Activated CD8-positive, alpha-beta memory T cell treated with anti-CD3 and anti-CD28 coated beads, Interleukin-2, amount 50 U/mL, for 24 hours (primary cell): Measurements from ENCODE around the gene FBXO42.
"Not testable (repeated sequence)": the region's sequence is repeated elsewhere in the genome, so short reads cannot be mapped to it uniquely, and the experiment has no call there.

Experiments
- DNase-seq: peaks from one replicate; pipeline ENCODE4 v3.0.0-alpha.2; 2020; ENCODE audit errors: extremely low read depth

Gene FBXO42

GRCh38 chr1:16221499-16221898 lies 130.8 kb downstream of the FBXO42 start:
- DNase-seq: no peak

- no peak for DNase-seq
Observed at GRCh38 chr1:16219968-16220500, 132.2 kb downstream of the FBXO42 start.

DNA sequence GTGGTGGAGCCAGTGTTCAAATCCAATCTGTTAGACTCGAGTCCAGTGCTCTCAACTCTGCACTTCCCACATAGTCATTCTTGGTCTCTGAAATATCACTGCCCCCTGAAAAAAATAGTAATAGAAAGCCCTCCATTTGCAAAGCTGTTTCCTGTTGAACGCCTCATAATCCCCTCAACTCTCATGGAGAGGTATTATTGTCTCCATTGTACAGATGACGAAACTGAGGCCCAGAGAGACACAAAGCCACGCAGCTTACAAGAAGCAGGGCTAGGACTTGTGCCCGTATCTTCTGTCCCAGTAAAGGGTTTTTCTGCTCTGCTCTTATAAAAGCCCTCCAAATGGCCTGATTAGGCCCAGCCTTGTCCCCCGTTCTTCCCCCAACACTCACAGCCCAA lies 133.6 kb downstream of the FBXO42 start:
- DNase-seq: no peak

GRCh38 chr1:16218014-16218673 lies 134.1 kb downstream of the FBXO42 start:
- DNase-seq: no peak

- peak; percentile 84 for DNase-seq
Observed at GRCh38 chr1:16217061-16217785, 135.1 kb downstream of the FBXO42 start.

DNA sequence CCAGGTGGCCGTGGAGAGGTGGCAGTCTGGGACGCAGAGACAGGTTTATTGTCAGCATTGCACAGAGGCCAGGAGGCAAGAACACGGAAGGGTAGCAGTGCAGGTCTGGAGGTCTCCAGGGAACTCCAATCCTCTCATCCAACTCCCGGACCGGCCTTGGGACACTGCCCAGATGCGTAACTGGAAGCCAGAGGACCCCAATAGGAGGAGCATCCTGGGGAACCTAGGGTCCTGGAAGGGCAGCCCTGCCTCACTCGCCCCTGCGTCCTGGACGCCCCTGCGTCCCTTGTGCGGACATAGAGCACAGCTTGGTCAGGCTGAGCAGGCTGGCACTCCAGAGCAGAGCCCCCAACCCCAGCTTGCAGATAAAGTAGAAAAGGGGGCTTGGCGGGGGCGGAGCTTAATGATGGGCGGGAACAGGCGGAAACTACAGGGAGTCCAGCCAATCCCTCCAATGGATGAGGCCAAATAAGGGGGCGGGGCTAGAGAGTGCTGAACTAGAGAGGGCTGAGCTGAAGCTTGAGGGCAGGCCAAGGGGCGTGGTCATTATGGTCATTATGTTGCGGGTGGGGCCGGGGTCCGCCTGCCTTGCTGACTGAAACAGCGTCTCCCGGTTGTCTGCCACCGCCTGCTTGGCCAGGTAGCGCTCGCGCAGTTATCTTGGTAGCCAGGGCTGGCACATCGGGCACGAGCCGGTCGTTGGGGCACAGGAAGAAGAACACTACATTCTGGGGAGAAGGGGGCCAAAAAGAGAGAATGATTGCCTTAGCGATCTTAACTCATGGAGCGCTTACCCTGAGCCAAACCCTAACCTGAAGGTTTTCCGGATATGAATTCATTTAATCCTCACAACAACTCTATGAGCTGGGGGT lies 136.2 kb downstream of the FBXO42 start:
- DNase-seq: peak; percentile 21

- DNase-seq: not testable (repeated sequence)
Observed at GRCh38 chr1:16215240-16215639, 137.0 kb downstream of the FBXO42 start.

GRCh38 chr1:16213544-16213943 lies 138.7 kb downstream of the FBXO42 start:
- not testable (repeated sequence) for DNase-seq

DNA sequence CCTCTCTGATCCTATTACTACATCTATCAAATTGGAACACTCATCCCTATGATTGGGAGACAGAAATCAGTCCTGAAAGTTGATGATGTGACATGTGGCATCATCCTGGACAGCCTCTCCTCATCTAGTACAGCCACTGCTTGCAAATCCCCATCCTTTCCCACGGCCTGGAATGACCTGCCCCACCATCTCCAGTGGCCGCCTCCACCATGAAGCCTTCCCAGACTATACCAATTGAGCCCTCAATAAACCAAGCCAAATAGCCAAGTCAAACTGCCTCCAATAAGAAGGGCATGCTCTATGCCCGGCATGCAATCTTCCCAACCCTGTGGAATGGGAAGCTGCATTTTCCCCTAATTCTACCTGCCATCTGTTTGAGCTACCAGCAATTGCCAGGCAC lies 139.3 kb downstream of the FBXO42 start:
- DNase-seq: no peak

DNA sequence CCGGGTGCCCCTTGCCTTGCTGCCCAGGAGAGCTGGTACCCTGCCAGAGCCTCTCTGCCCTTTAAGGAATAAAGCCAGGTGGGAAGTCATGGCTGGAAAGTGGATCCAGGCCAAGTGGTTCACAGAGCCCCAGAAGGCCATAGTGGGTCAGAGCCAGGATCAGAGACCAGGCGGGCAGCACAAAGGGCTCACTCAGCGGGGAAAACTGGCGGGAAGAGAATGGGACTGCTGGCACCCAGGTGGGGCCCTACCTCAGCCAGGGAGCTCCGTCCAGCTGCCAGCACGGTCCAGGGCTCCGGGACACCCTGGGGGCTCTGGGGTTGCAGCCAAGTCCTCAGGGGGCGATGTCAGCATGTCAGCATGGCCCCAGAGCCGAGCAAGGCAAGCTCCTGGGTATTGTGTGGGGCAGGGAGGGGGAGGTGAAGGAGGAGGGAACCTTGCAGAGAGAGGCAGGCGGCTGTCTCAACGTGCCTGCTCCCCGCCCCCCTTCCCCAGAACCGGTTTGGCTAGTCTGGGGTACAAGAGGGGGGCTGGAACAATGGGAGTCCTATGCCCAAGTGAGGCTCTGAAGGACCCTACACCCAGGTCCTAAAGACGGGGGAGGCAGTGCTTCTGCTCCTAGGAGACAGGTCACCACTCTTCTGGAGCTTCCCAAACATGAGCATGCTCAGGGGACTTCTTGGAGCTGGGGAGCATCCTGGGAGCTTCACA lies 139.9 kb downstream of the FBXO42 start, which contains the start of gene ARHGEF19:
Gene ARHGEF19, minus strand, starts transcription at position 402 of the 711 bp plus-strand sequence. CDS start 3,598 bp downstream, outside the sequence.
- DNase-seq: no peak

DNA sequence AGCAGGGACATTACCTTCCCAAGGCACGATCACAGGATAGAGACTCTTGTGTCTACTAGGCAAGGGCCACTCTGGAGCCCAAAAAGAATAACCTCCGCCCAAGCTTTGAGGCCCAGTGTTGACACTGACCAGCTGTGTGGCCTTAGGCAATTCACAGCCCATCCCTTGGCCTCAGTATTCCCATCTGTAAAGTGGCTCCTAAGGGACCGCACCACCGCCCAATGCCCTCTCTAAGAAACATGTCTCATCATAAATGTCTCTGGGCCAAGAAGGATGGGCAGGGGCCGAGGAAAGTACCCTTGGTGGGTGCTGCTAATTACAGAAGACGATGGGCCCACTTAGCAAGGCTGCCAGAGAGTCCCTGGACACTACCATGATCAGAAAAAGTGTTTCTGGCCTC lies 140.5 kb downstream of the FBXO42 start:
- no peak for DNase-seq

DNA sequence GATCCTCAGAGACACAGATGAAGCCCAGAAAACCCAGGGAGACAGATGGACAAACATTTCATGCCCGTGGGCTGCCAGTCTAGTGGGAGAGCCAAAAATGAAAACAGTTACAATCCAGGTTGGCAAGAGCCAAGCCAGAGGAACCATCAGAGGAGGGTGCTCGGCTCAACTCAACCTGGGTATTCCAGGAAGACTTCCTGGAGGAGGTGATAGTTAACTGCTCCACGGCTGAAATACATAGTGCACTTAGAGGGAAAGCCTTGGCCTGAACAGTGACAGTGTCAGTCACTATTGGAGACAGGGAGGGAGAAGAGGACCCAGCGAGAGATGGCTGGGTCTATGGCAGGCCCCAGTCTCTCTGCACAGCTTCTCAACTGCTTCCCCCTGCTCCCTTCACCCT lies 141.7 kb downstream of the FBXO42 start:
- no peak for DNase-seq

GRCh38 chr1:16209847-16210407 lies 142.4 kb downstream of the FBXO42 start:
- DNase-seq: no peak

GRCh38 chr1:16209132-16209846 lies 143.0 kb downstream of the FBXO42 start:
- no peak for DNase-seq

DNA sequence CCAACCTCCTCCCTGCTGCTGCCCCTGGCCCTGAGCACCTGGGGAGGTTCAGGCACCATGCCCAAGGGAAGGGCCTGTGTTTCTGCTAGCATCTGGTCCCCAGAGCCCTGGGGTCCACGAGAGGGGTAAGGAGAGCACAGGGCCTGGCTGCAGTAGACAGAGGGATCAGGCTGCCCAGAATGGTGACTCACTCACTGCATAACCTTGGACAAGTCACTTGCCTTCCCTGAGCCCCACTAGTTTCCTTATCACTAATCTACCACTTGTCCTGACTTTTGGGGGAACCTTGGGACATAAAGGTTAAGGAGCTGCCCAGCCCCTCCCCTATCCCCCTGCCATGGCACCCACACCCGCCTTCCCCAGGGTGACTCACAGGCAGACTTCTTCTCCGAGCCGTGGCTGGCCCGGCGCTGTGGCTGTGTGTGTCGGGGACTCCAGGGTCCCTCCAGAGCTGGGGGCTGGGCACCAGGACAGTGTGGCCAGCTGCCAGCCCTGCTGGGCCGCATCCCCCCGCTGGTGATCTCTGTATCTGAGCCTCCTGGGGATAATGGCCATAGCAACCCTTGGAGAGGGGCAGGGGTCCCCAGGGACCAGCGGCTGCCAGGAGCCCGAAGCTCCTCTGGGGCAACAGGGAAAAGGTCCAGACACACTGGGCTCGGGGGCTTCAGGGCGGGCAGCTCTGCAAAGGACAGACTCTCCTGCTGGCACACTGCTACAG lies 143.9 kb downstream of the FBXO42 start:
- no peak for DNase-seq

DNA sequence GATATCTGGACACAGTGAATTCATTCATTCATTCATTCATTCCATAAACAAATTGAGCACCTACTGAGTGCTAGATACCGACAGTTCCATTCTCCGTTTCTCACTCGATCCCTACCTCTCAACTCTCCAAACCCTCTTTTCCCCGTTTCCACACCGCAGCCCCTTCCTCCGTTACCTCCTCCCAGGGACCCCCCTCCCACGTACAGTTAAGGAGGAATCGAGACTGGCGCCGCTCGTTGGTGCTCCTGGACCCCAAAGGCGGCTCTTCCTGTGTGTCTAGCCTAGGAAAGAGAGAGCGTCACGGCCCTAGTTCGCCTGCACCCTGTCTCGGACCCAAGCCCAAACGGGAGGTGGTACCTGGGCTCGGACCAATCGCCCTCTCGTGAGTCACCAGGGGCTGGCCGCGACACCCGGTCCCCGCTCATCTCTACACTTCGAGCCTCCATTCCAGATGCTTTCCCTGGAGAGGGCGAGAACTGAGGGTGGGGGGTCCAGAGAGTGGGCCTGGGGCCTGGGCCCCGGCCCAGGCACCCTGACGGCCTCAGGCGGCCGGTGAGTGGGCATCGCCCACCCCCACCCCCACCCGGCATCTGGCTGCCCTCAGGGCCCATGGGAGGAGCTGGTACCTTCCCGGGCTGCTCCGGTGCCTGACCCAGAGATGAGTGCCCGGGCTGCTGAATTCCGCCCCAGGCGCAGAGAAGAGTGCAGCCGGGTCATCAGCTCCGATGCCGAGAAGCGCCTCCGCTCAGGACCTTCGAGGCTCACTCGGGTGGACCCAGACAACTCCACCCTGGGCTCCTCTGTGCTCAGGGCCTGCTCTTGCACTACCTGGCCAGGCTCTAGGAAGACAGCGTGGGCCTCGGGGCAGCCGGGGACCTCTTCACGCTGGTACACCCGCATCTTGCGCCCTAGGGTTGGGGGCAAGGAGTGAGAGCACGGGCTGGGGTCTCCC lies 144.7 kb downstream of the FBXO42 start:
- no peak for DNase-seq

DNA sequence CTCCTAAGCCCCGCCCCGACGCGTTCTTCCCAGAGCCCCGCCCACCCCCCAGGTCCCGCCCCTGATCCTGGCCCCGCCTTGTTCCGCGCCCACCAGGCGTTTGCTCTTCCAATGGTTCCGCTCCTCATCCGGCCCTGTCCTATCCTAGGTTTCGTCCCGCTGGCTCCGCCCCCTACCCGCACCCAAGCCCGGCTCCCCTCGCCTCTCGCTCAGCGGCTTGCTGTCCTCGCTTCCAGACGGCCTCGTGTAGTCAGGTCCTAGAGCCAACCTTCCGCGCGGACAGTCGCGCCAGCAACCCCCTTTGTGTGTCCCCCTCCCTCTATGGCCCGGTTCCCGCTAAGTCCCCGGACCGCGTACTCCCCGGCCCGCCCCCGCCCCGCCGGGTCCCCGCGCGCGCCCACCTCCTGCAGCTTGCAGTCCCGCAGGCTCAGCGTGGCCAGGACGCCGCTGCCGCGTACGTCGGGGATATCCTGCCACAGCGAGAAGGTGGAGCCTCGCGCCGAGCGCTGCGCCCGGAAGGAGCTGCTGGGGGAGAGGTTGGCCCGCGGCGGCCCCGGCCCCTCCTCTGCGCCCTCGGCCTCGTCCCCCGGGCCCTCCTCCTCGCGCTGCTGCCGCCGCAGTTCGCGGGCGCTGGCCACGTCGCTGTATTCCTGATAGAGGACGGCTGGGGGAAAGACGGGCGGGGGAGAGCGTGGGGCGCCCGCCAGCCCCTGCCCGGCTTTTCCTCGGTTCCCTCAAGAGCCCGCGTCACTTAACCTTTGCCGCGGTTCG lies 145.5 kb downstream of the FBXO42 start:
- peak; percentile 84 for DNase-seq
